Testis (tissue), 3 donors: ENCODE measurements around the gene APBB3. TPM values are rescaled to one million over a fixed set of nuclear protein-coding genes. Genes with fewer than 3 reads are reported as not detected.
"Not testable (repeated sequence)": the region's sequence is repeated elsewhere in the genome, so short reads cannot be mapped to it uniquely, and the experiment has no call there.

ENCODE experiments used
- DNase-seq: peaks from one replicate; pipeline ENCODE4 v3.0.0-alpha.2; 2019
- H3K27ac ChIP-seq, 2 donors: fragments of 200-600 bp; sonication (generic); one replicate each; pipeline ENCODE4 v1.5.1; 2019
- H3K27me3 ChIP-seq: fragments of 200-600 bp; sonication (generic); one replicate; pipeline ENCODE4 v1.5.1; 2019
- H3K36me3 ChIP-seq: fragments of 200-600 bp; sonication (generic); one replicate; pipeline ENCODE4 v1.5.1; 2017; ENCODE audit warnings: low read depth; ENCODE audit errors: missing control alignments
- H3K4me1 ChIP-seq: fragments of 200-600 bp; sonication (generic); one replicate; pipeline ENCODE4 v1.5.1; 2019
- H3K4me3 ChIP-seq, 2 donors: fragments of 200-600 bp; sonication (generic); one replicate each; pipeline ENCODE4 v1.5.1; 2017 to 2019
- H3K9me3 ChIP-seq: fragments of 200-600 bp; sonication (generic); one replicate; pipeline ENCODE4 v1.5.1; 2017
- CTCF ChIP-seq, 3 experiments: fragments of 450-650 bp in 2 of 3; fragments of 200-600 bp in 1 of 3; sonication (generic) in 1 of 3; IDR thresholded peaks; one replicate each; pipeline ENCODE4 v1.5.1; 2016 to 2019; ENCODE audit warnings: antibody characterized with exemption in 3 of 3, mild to moderate bottlenecking in 2 of 3, moderate library complexity in 1 of 3
- POLR2A ChIP-seq: fragments of 450-650 bp; IDR thresholded peaks from one replicate; pipeline ENCODE4 v1.6.1; 2017; ENCODE audit warnings: antibody characterized with exemption, mild to moderate bottlenecking, moderate library complexity
- WGBS, 2 donors: methylation state at CpG; one replicate each; pipeline ENCODE4 v1.1.5; 2018; 5-methylcytosine and 5-hydroxymethylcytosine counted together
- intact Hi-C: fragments of 100-400 bp; cut with DNase I; formaldehyde crosslinking; loops from one replicate; pipeline ENCODE4 v1.15.1; 2023; ENCODE audit warnings: low total_unique reads
- polyA plus RNA-seq: library from polyadenylated mRNA; stranded (reverse); fragments of 350-450 nt; fragmentation: Illumina TruSeq; extraction: RNeasy Lipid Tissue Mini Kit (QIAGEN cat#74804); gene quantifications from one replicate; pipeline ENCODE4 v1.2.3, GENCODE V29; 2014; ENCODE audit warnings: low read depth, low replicate concordance; ENCODE audit not compliant: insufficient read depth
- total RNA-seq, 2 donors: library from RNA; depleted of rRNA; stranded (reverse); fragments of >200 nt; gene quantifications; one replicate each; pipeline ENCODE4 v1.2.3, GENCODE V29; 2016

APBB3 gene
- total and polyA plus RNA-seq, 3 donors from 2014 or later: 73.1 to 129 (median 122) TPM

DNA sequence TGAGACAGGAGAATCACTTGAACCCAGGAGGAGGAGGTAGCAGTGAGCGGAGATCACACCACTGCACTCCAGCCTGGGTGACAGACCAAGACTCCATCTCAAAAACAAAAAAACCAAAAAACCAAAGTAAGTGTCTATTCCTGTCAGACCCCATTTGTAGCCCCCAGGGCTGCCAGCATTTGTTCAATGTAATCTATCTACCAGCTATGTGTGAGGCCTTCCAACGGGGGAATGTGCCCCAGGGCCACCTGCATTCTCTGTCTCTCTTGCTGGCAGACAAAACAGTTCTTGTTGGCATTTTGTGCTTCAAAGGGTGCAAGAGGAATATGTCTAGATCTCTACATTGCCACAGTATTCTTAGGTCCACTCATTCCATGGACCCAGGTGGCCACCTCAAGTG lies 34.4 kb upstream of the APBB3 start:
- Histone ChIP-seq H3K4me1 (peaks cover 23% of the 10 kb centered on the region), H3K27me3 (no peaks in the 10 kb centered on the region), H3K4me3 (no peak overlapping the region), H3K36me3 (no peaks in the 10 kb centered on the region), H3K9me3 (no peaks in the 10 kb centered on the region), H3K27ac (no peak overlapping the region)
- DNase-seq: no peak
- intact Hi-C loops: no loop called here
- TF ChIP-seq POLR2A (no peak), CTCF (IDR thresholded peaks at IDR 0.05) (no peak)
- WGBS, 2 donors: 66 to 74% methylated on average over 2 of the region's 2 CpGs

GRCh38 chr5:140596321-140596741 lies 31.9 kb upstream of the APBB3 start:
- no peaks in the 10 kb centered on the region for H3K9me3 ChIP-seq
- no peaks in the 10 kb centered on the region for H3K27me3 ChIP-seq
- peak overlapping the region; percentile 66 to 86 for H3K27ac ChIP-seq
- H3K36me3 ChIP-seq: no peaks in the 10 kb centered on the region
- DNase-seq: peak; percentile 87
- no peak overlapping the region for H3K4me3 ChIP-seq
- peaks cover 23% of the 10 kb centered on the region for H3K4me1 ChIP-seq
- intact Hi-C loops: no loop called here
- no peak for TF ChIP-seq CTCF (IDR thresholded peaks at IDR 0.05)
- no peak for TF ChIP-seq POLR2A
- 32 to 33% methylated on average over 1 of the region's 1 CpG for WGBS, 2 donors

DNA sequence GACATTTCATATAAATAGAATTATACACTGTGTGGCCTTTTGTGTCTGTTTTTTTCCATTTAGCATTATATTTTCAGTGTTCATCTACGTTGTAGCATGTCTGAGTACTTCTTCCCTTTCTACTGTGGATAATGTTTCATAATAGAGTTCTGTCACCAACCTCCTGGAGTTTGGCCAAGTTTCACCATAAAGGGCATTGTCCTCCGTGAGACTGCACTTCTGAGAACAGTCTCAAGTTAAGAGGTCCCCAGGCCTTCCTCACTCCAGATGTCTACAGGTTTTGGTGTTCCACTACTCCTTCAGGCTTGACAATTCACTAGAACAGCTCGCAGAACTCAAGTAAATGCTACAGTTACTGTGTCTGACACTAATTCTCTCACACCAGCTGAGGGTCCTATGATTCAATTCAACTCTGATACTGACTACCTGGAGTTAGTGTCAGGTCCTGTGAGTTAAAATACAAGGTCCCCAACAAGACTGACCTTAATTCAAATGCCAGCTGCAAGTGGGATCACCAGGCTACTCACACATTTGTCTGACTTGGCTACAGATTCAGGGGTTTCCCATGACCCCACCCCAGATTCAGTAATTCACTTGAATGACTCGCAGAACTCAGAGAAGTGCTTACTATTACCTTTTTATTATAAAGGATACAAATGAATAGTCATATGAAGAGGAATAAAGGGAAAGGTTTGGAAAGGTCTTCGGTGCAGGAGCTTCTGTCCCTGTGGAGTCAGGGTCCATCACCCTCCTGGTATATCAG lies 31.3 kb upstream of the APBB3 start:
- H3K4me3 ChIP-seq: no peak overlapping the region
- H3K4me1 ChIP-seq: peaks cover 23% of the 10 kb centered on the region
- H3K9me3 ChIP-seq: no peaks in the 10 kb centered on the region
- no peak for TF ChIP-seq CTCF (IDR thresholded peaks at IDR 0.05)
- TF ChIP-seq POLR2A: no peak
- no peaks in the 10 kb centered on the region for H3K36me3 ChIP-seq
- H3K27me3 ChIP-seq: no peaks in the 10 kb centered on the region
- peak overlapping the region; percentile 66 to 86 for H3K27ac ChIP-seq
- DNase-seq: peak; percentile 77
- 61 to 67% methylated on average over 5 of the region's 5 CpGs for WGBS, 2 donors
- intact Hi-C loops: no loop called here

DNA sequence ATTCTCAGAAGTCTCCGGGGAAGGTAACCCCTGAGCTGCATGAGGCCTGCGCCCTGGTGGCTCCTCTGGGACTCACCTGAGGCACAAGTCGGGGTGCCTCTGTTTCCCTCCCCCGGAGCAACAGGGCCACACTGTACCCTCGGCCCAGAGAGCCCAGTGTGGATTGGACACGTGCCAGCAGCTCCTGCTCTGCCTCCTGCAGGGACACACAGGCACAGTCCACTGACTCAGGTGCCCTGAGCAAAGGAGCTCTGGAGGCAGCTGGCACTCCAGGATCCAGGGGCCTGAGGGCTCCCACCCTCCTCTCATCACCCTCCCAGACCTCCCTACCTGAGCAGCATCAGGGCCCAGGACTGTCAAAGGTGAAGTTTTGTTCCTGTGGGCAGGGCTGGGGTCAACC lies 29.8 kb upstream of the APBB3 start:
- Histone ChIP-seq H3K27ac (peak overlapping the region; percentile 66 to 86), H3K9me3 (no peaks in the 10 kb centered on the region), H3K27me3 (no peaks in the 10 kb centered on the region), H3K36me3 (no peaks in the 10 kb centered on the region), H3K4me3 (no peak overlapping the region), H3K4me1 (peaks cover 27% of the 10 kb centered on the region)
- peak; percentile 48 for DNase-seq
- TF ChIP-seq POLR2A: no peak
- no peak for TF ChIP-seq CTCF (IDR thresholded peaks at IDR 0.05)
- intact Hi-C loops: no loop called here
- WGBS, 2 donors: 7 to 80% methylated on average over 1 to 3 of the region's 6 CpGs

DNA sequence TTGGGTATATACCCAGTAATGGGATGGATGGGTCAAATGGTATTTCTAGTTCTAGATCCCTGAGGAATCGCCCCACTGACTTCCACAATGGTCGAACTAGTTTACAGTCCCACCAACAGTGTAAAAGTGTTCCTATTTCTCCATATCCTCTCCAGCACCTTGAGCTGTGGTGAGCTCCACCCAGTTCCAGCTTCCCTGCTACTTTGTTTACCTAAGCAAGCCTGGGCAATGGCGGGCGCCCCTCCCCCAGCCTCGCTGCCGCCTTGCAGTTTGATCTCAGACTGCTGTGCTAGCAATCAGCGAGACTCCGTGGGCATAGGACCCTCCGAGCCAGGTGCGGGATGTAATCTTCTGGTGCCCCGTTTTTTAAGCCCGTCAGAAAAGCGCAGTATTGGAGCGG lies 28.7 kb upstream of the APBB3 start:
- peaks cover 30% of the 10 kb centered on the region for H3K4me1 ChIP-seq
- H3K27ac ChIP-seq, H3K9me3 ChIP-seq, H3K36me3 ChIP-seq, intact Hi-C loops, H3K27me3 ChIP-seq, DNase-seq: not testable (repeated sequence)
- H3K4me3 ChIP-seq: peak overlapping the region; percentile 9 to 34
- WGBS, 2 donors: 68% methylated on average over 13 of the region's 14 CpGs; no CpG with 5 or more reads in 1 of the 2 donors
